A549 (cell line): ENCODE data around the gene NPTXR. TPM values are rescaled to one million over a fixed set of nuclear protein-coding genes. Genes with fewer than 3 reads are reported as not detected.

Experiments
- ATAC-seq, 2 experiments: fragments of 200-7000 bp in 1 of 2; fragments of >200 bp in 1 of 2; cut with Nextera tagmentation in 1 of 2; cut with Tn5 transposase in 1 of 2; 3 replicates each; pipeline versions ENCODE4 v1.8.0 to v1.9.1; 2018 to 2020; ENCODE audit warnings: mild to moderate bottlenecking in 1 of 2, moderate library complexity in 1 of 2
- CTCF ChIA-PET: fragments of 300-600 bp; sonication (Branson Sonifier 250); formaldehyde crosslinking; extraction: SDS; loops from one replicate; lab custom pipeline; 2021; ENCODE audit warnings: antibody characterized with exemption, inconsistent platforms; lab: Yijun Ruan, JAX
- POLR2A ChIA-PET: fragments of 350-600 bp; formaldehyde crosslinking; extraction: SDS; loops from one replicate; lab custom pipeline; 2021; ENCODE audit warnings: antibody characterized with exemption, inconsistent platforms; lab: Yijun Ruan, JAX
- DNase-seq, 2 experiments: peaks; one replicate each; pipeline versions ENCODE4 v3.0.0 to v3.0.0-alpha.2; 2011 to 2016; ENCODE audit warnings: low read depth in 1 of 2, low spot score in 1 of 2
- FAIRE-seq: peaks from 2 replicates; lab custom pipeline; 2011; peaks lifted over from hg19 to GRCh38; lab: Jason Lieb, UNC
- H3K27ac ChIP-seq, 2 experiments: fragments of >200 bp; sonication (Bioruptor Twin); formaldehyde crosslinking; 3 replicates each; pipeline ENCODE4 v1.5.1; 2016 to 2017
- H3K4me1 ChIP-seq: fragments of >200 bp; sonication (Bioruptor Twin); formaldehyde crosslinking; 3 replicates; pipeline ENCODE4 v1.6.1; 2016
- H3K4me2 ChIP-seq: fragments of >200 bp; sonication (Bioruptor Twin); formaldehyde crosslinking; 3 replicates; pipeline ENCODE4 v1.6.1; 2016
- H3K4me3 ChIP-seq: fragments of >200 bp; sonication (Bioruptor Twin); formaldehyde crosslinking; 3 replicates; pipeline ENCODE4 v1.5.1; 2016
- H3K9me3 ChIP-seq: fragments of >200 bp; sonication (Bioruptor Twin); formaldehyde crosslinking; 3 replicates; pipeline ENCODE4 v1.6.1; 2016
- ATOH8 ChIP-seq: fragments of 250-450 bp; sonication (Bioruptor Pico); IDR thresholded peaks from 2 replicates; pipeline ENCODE4 v1.5.0; 2020; ENCODE audit warnings: low read depth, mild to moderate bottlenecking, moderate library complexity
- BHLHE40 ChIP-seq: IDR thresholded peaks from 2 replicates; pipeline ENCODE4 v1.6.1; 2012; ENCODE audit warnings: low read depth, low read length, inconsistent platforms
- CBX2 ChIP-seq: fragments of 200-600 bp; sonication (generic); IDR thresholded peaks from 2 replicates; pipeline ENCODE4 v1.6.1; 2016; ENCODE audit warnings: low read depth, mild to moderate bottlenecking, borderline replicate concordance
- CHD2 ChIP-seq: fragments of 150-350 bp; IDR thresholded peaks from 2 replicates; pipeline ENCODE4 v1.6.1; 2014; ENCODE audit warnings: low read length; ENCODE audit not compliant: partially characterized antibody
- CHD4 ChIP-seq: fragments of 200-600 bp; sonication (generic); IDR thresholded peaks from 2 replicates; pipeline ENCODE4 v1.6.1; 2016; ENCODE audit warnings: antibody characterized with exemption, mild to moderate bottlenecking, borderline replicate concordance
- CTCF ChIP-seq: fragments of >200 bp; sonication (Bioruptor Twin); formaldehyde crosslinking; IDR thresholded peaks from 3 replicates; pipeline ENCODE4 v1.5.1; 2016
- E2F6 ChIP-seq: IDR thresholded peaks from 2 replicates; pipeline ENCODE4 v1.6.1; 2012; ENCODE audit warnings: low read depth, borderline replicate concordance
- EHF ChIP-seq: fragments of 250-450 bp; sonication (Bioruptor Pico); IDR thresholded peaks from 2 replicates; pipeline ENCODE4 v1.5.0; 2020; ENCODE audit warnings: mild to moderate bottlenecking
- ELK1 ChIP-seq: fragments of 150-350 bp; IDR thresholded peaks from 2 replicates; pipeline ENCODE4 v1.6.1; 2014; ENCODE audit warnings: low read depth, mild to moderate bottlenecking, low read length
- FOXS1 ChIP-seq: fragments of 250-450 bp; sonication (Bioruptor Pico); IDR thresholded peaks from 2 replicates; pipeline ENCODE4 v1.5.0; 2020; ENCODE audit warnings: mild to moderate bottlenecking, moderate library complexity
- HES2 ChIP-seq: fragments of >200 bp; sonication (Bioruptor Twin); formaldehyde crosslinking; IDR thresholded peaks from 2 replicates; pipeline ENCODE4 v1.6.1; 2016
- HEYL ChIP-seq: fragments of 250-450 bp; sonication (Bioruptor Pico); IDR thresholded peaks from 2 replicates; pipeline ENCODE4 v1.8.0; 2021; ENCODE audit warnings: mild to moderate bottlenecking, moderate library complexity
- HMGXB4 ChIP-seq: fragments of 250-450 bp; sonication (Bioruptor Pico); IDR thresholded peaks from 2 replicates; pipeline ENCODE4 v1.5.0; 2021; ENCODE audit warnings: mild to moderate bottlenecking, moderate library complexity, borderline replicate concordance
- HOXB5 ChIP-seq: fragments of 250-450 bp; sonication (Bioruptor Pico); IDR thresholded peaks from 2 replicates; pipeline ENCODE4 v1.5.0; 2020; ENCODE audit warnings: mild to moderate bottlenecking, moderate library complexity
- JUN ChIP-seq, 2 experiments: fragments of >200 bp; sonication (Bioruptor Twin); formaldehyde crosslinking; IDR thresholded peaks; 2 replicates in 1 of 2; 3 replicates in 1 of 2; pipeline ENCODE4 v1.6.1; 2016 to 2017
- KDM1A ChIP-seq: fragments of 200-600 bp; sonication (generic); IDR thresholded peaks from 2 replicates; pipeline ENCODE4 v1.6.1; 2016; ENCODE audit warnings: low read depth, mild to moderate bottlenecking
- KDM5A ChIP-seq: fragments of 200-600 bp; sonication (generic); IDR thresholded peaks from 2 replicates; pipeline ENCODE4 v1.6.1; 2016; ENCODE audit warnings: antibody characterized with exemption, mild to moderate bottlenecking
- NPAS2 ChIP-seq: fragments of 250-450 bp; sonication (Bioruptor Pico); IDR thresholded peaks from 2 replicates; pipeline ENCODE4 v1.8.0; 2022; ENCODE audit warnings: mild to moderate bottlenecking, moderate library complexity, borderline replicate concordance
- NR3C1 ChIP-seq: fragments of >200 bp; sonication (Bioruptor Twin); formaldehyde crosslinking; IDR thresholded peaks from 3 replicates; pipeline ENCODE4 v1.6.1; 2017
- PBX3 ChIP-seq: IDR thresholded peaks from 2 replicates; pipeline ENCODE4 v1.6.1; 2012
- PHF8 ChIP-seq: fragments of 200-600 bp; sonication (generic); IDR thresholded peaks from 2 replicates; pipeline ENCODE4 v1.6.1; 2016; ENCODE audit warnings: low read depth, mild to moderate bottlenecking, antibody characterized with exemption, moderate library complexity, borderline replicate concordance
- POLR2AphosphoS2 ChIP-seq: conservative IDR thresholded peaks from 2 replicates; pipeline ENCODE4 v1.6.1; 2012; ENCODE audit warnings: low read length, improper control_type of control experiment, inconsistent platforms
- RFX5 ChIP-seq: fragments of 450-650 bp; IDR thresholded peaks from 2 replicates; pipeline ENCODE4 v1.7.1; 2014; ENCODE audit warnings: antibody characterized with exemption, mild to moderate bottlenecking, moderate library complexity
- RNF2 ChIP-seq: fragments of 200-600 bp; sonication (generic); IDR thresholded peaks from 2 replicates; pipeline ENCODE4 v1.6.1; 2016; ENCODE audit warnings: low read depth, mild to moderate bottlenecking, antibody characterized with exemption, moderate library complexity, borderline replicate concordance
- TFCP2L1 ChIP-seq: fragments of 250-450 bp; sonication (Bioruptor Pico); IDR thresholded peaks from 2 replicates; pipeline ENCODE4 v1.5.0; 2021; ENCODE audit warnings: mild to moderate bottlenecking
- TP53 ChIP-seq: fragments of 250-450 bp; sonication (Bioruptor Pico); IDR thresholded peaks from 2 replicates; pipeline ENCODE4 v1.5.0; 2021; ENCODE audit warnings: mild to moderate bottlenecking, moderate library complexity
- ZC3H11A ChIP-seq: fragments of 450-650 bp; IDR thresholded peaks from 2 replicates; pipeline ENCODE4 v1.6.1; 2014; ENCODE audit warnings: antibody characterized with exemption, mild to moderate bottlenecking
- ZSCAN20 ChIP-seq: fragments of 250-450 bp; sonication (Bioruptor Pico); IDR thresholded peaks from 2 replicates; pipeline ENCODE4 v1.8.0; 2022; ENCODE audit warnings: mild to moderate bottlenecking, moderate library complexity
- WGBS: methylation state at CpG from one replicate; pipeline ENCODE4 v1.1.6; 2017; ENCODE audit errors: missing lambda C conversion rate; 5-methylcytosine and 5-hydroxymethylcytosine counted together
- polyA plus RNA-seq, 4 experiments: library from polyadenylated mRNA; depleted of rRNA in 3 of 4; stranded (reverse); fragments of >200 nt; fragmentation: RNase III in 1 of 4; extraction: RNeasy Plus Mini Kit Qiagen cat#74134 plus additional on column Dnase treatment in 1 of 4; gene quantifications; 2 replicates in 3 of 4; 3 replicates in 1 of 4; pipeline ENCODE4 v1.2.3, GENCODE V29; 2011 to 2017

NPTXR gene
- polyA plus RNA-seq, 2 of the 4 experiments (the other 2 are of a cell fraction): 3.3 to 15.3 TPM

- POLR2A ChIA-PET: no interaction called here
- no peak for FAIRE-seq
- no peaks in the 10 kb centered on the region for H3K4me1 ChIP-seq
- WGBS: 67% methylated on average over 5 of the region's 5 CpGs
- H3K4me3 ChIP-seq: no peak overlapping the region
- TF ChIP-seq EHF (no peak), ZC3H11A (no peak), JUN (IDR thresholded peaks at IDR 0.05) (no peak), NPAS2 (CRISPR knock-in tag) (no peak), NR3C1 (no peak), PBX3 (no peak), KDM5A (no peak), ATOH8 (no peak), BHLHE40 (no peak), HEYL (no peak), KDM1A (no peak), CHD4 (no peak), ELK1 (no peak)
- TF ChIP-seq, all 56 proteins: peak for 0
- Histone ChIP-seq H3K27ac (no peak overlapping the region), H3K4me2 (no peak overlapping the region), H3K9me3 (no peaks in the 10 kb centered on the region)
- no peak for DNase-seq
- ATAC-seq: no peak
- CTCF ChIA-PET: interaction anchor here (1.2 kb wide), 1 partner anchor 29 kb away, joined by 3 read pairs; no protein-coding TSS in a partner anchor
Observed at GRCh38 chr22:38890377-38890776, 46.5 kb upstream of the NPTXR start.

- ATAC-seq: no peak
- Histone ChIP-seq H3K4me3 (no peak overlapping the region), H3K9me3 (no peaks in the 10 kb centered on the region), H3K4me2 (no peak overlapping the region), H3K27ac (no peak overlapping the region), H3K4me1 (0 out of 3 replicates have a peak, but pooled peaks cover 2% of the 10 kb centered on the region)
- CTCF ChIA-PET: interaction anchor here (0.6 kb wide), 1 partner anchor 162 kb away, joined by 3 read pairs; no protein-coding TSS in a partner anchor
- DNase-seq: no peak
- WGBS: 44% methylated on average over 5 of the region's 5 CpGs
- no peak for FAIRE-seq
- TF ChIP-seq HMGXB4 (CRISPR knock-in tag): no peak
- TF ChIP-seq CHD2: no peak
- TF ChIP-seq FOXS1: no peak
- TF ChIP-seq BHLHE40: no peak
- TF ChIP-seq CBX2: no peak
- no peak for TF ChIP-seq HEYL
- TF ChIP-seq HOXB5 (CRISPR knock-in tag): no peak
- TF ChIP-seq PHF8: no peak
- no peak for TF ChIP-seq HES2
- no peak for TF ChIP-seq RFX5
- no peak for TF ChIP-seq ZSCAN20 (CRISPR knock-in tag)
- TF ChIP-seq CHD4: no peak
- TF ChIP-seq POLR2AphosphoS2: no peak
- TF ChIP-seq TFCP2L1 (CRISPR knock-in tag): no peak
- no peak for TF ChIP-seq E2F6
- no peak for TF ChIP-seq TP53 (CRISPR knock-in tag)
- no peak for TF ChIP-seq JUN (IDR thresholded peaks at IDR 0.05)
- no peak for TF ChIP-seq RNF2
- no peak for TF ChIP-seq ZC3H11A
- no peak for TF ChIP-seq CTCF
- POLR2A ChIA-PET: no interaction called here
Observed at GRCh38 chr22:38886333-38886732, 42.5 kb upstream of the NPTXR start.
